ENCODE measurements around the gene ADAM12. TPM values are rescaled to one million over a fixed set of nuclear protein-coding genes. Genes with fewer than 3 reads are reported as not detected.

The ADAM12 gene
- total and polyA plus RNA-seq, 4 donors: 0.03 to 0.33 (median 0.19) TPM

- Histone ChIP-seq H3K27me3 (ENCODE audit: control insufficient read depth in 4 of 4, insufficient read depth in 4 of 4, low read length in 3 of 4) (peaks cover 0 to 4% (median 0%) of the 10 kb centered on the region in 4 donors), H3K27ac (ENCODE audit: low read depth in 1 of 2, low read length in 2 of 2) (no peak overlapping the region), H3K4me1 (ENCODE audit: control insufficient read depth in 4 of 4, insufficient read depth in 4 of 4, low read length in 3 of 4) (no peaks in the 10 kb centered on the region), H3K36me3 (ENCODE audit: control insufficient read depth in 4 of 4, insufficient read depth in 3 of 4, low read depth in 1 of 4, low read length in 3 of 4) (no peaks in the 10 kb centered on the region), H3K9ac (ENCODE audit: low read depth in 1 of 2, low read length in 2 of 2) (no peak overlapping the region), H3K9me3 (ENCODE audit: control insufficient read depth in 4 of 4, low read length in 3 of 4) (no peaks in the 10 kb centered on the region), H3K4me3 (ENCODE audit: low read depth in 1 of 3, low read length in 3 of 3) (no peak overlapping the region)
- no peak for DNase-seq (ENCODE audit: low spot score)
- no peak for TF ChIP-seq TAF1 (conservative IDR thresholded peaks at IDR 0.05)
- TF ChIP-seq EGR1 (IDR thresholded peaks at IDR 0.05; ENCODE audit: low read depth in 2 of 2): no peak
- TF ChIP-seq ATF3 (IDR thresholded peaks at IDR 0.05): no peak
- TF ChIP-seq YY1 (IDR thresholded peaks at IDR 0.05): no peak
- TF ChIP-seq NR2F2 (IDR thresholded peaks at IDR 0.05): no peak
- no peak for TF ChIP-seq REST (IDR thresholded peaks at IDR 0.05)
- TF ChIP-seq SP1 (IDR thresholded peaks at IDR 0.05): no peak
- TF ChIP-seq RAD21 (IDR thresholded peaks at IDR 0.05): no peak
- no peak for TF ChIP-seq FOXA2 (IDR thresholded peaks at IDR 0.05)
- 69% methylated on average over 2 of the region's 2 CpGs for WGBS
These were observed 11.3 kb downstream of the ADAM12 start for GRCh38 chr10:126376956-126377355.

- DNase-seq (ENCODE audit: low spot score): no peak
- Histone ChIP-seq H3K27ac (ENCODE audit: low read depth in 1 of 2, low read length in 2 of 2) (no peak overlapping the region), H3K9ac (ENCODE audit: low read depth in 1 of 2, low read length in 2 of 2) (no peak overlapping the region), H3K4me3 (ENCODE audit: low read depth in 1 of 3, low read length in 3 of 3) (no peak overlapping the region), H3K36me3 (ENCODE audit: control insufficient read depth in 4 of 4, insufficient read depth in 3 of 4, low read depth in 1 of 4, low read length in 3 of 4) (no peaks in the 10 kb centered on the region), H3K4me1 (ENCODE audit: control insufficient read depth in 4 of 4, insufficient read depth in 4 of 4, low read length in 3 of 4) (no peaks in the 10 kb centered on the region), H3K9me3 (ENCODE audit: control insufficient read depth in 4 of 4, low read length in 3 of 4) (no peaks in the 10 kb centered on the region), H3K27me3 (ENCODE audit: control insufficient read depth in 4 of 4, insufficient read depth in 4 of 4, low read length in 3 of 4) (peaks cover 0 to 4% (median 0%) of the 10 kb centered on the region in 4 donors)
- TF ChIP-seq REST (IDR thresholded peaks at IDR 0.05): no peak
- WGBS: 80% methylated on average over 1 of the region's 1 CpG
These were observed 12.2 kb downstream of the ADAM12 start for GRCh38 chr10:126375926-126376554.

- Histone ChIP-seq H3K4me3 (ENCODE audit: low read depth in 1 of 3, low read length in 3 of 3) (no peak overlapping the region), H3K36me3 (ENCODE audit: control insufficient read depth in 4 of 4, insufficient read depth in 3 of 4, low read depth in 1 of 4, low read length in 3 of 4) (no peaks in the 10 kb centered on the region), H3K9ac (ENCODE audit: low read depth in 1 of 2, low read length in 2 of 2) (no peak overlapping the region), H3K9me3 (ENCODE audit: control insufficient read depth in 4 of 4, low read length in 3 of 4) (no peaks in the 10 kb centered on the region), H3K27me3 (ENCODE audit: control insufficient read depth in 4 of 4, insufficient read depth in 4 of 4, low read length in 3 of 4) (peaks cover 0 to 1% (median 0%) of the 10 kb centered on the region in 4 donors), H3K27ac (ENCODE audit: low read depth in 1 of 2, low read length in 2 of 2) (no peak overlapping the region), H3K4me1 (ENCODE audit: control insufficient read depth in 4 of 4, insufficient read depth in 4 of 4, low read length in 3 of 4) (no peaks in the 10 kb centered on the region)
- DNase-seq (ENCODE audit: low spot score): no peak
- TF ChIP-seq HNF4A (conservative IDR thresholded peaks at IDR 0.05): no peak
- no peak for TF ChIP-seq FOXA1 (IDR thresholded peaks at IDR 0.05)
- no peak for TF ChIP-seq ATF3 (IDR thresholded peaks at IDR 0.05)
- TF ChIP-seq YY1 (IDR thresholded peaks at IDR 0.05): no peak
- TF ChIP-seq SP1 (IDR thresholded peaks at IDR 0.05): no peak
These were observed 13.0 kb downstream of the ADAM12 start for GRCh38 chr10:126375299-126375698.

Data from liver (tissue), 9 donors.